GM21526 (cell line): ENCODE measurements around the gene TEX22.

Experiments used
- ATAC-seq: cut with Tn5 transposase; IDR thresholded peaks from one replicate; pipeline ENCODE4 v1.9.1; 2021; ENCODE audit warnings: moderate library complexity; ENCODE audit not compliant: unreplicated experiment, low FRiP score

Gene TEX22

GRCh38 chr14:105384041-105384557 is 14.2 kb upstream of the TEX22 start:
- ATAC-seq = no peak

GRCh38 chr14:105384605-105385321 is 13.6 kb upstream of the TEX22 start:
- ATAC-seq = no peak

GRCh38 chr14:105385322-105385637 is 13.1 kb upstream of the TEX22 start:
- ATAC-seq = no peak

GRCh38 chr14:105385698-105386365 is 12.5 kb upstream of the TEX22 start:
- ATAC-seq = no peak

GRCh38 chr14:105386581-105387529 is 11.5 kb upstream of the TEX22 start:
- no peak for ATAC-seq

GRCh38 chr14:105387530-105387922 is 10.8 kb upstream of the TEX22 start:
- no peak for ATAC-seq

GRCh38 chr14:105388110-105388951 is 10.0 kb upstream of the TEX22 start:
- no peak for ATAC-seq

- no peak for ATAC-seq
Measured at GRCh38 chr14:105388976-105389375, 9.4 kb upstream of the TEX22 start.

GRCh38 chr14:105389534-105389933 is 8.8 kb upstream of the TEX22 start:
- ATAC-seq = no peak

GRCh38 chr14:105389976-105390848 is 8.1 kb upstream of the TEX22 start:
- ATAC-seq = no peak

GRCh38 chr14:105390849-105391500 is 7.4 kb upstream of the TEX22 start:
- ATAC-seq = no peak

GRCh38 chr14:105391541-105391940 is 6.8 kb upstream of the TEX22 start:
- no peak for ATAC-seq

GRCh38 chr14:105392131-105393090 is 5.9 kb upstream of the TEX22 start:
- ATAC-seq = no peak

- no peak for ATAC-seq
Measured at GRCh38 chr14:105393151-105393550, 5.2 kb upstream of the TEX22 start.

GRCh38 chr14:105394714-105395537 is 3.4 kb upstream of the TEX22 start:
- no peak for ATAC-seq

- ATAC-seq = no peak
Measured at GRCh38 chr14:105395538-105395854, 2.8 kb upstream of the TEX22 start.

GRCh38 chr14:105397350-105397931 is 897 bp upstream of the TEX22 start:
- no peak for ATAC-seq
